GM23338 (cell line): ENCODE results near the gene UPF1. TPM values are rescaled to one million over a fixed set of nuclear protein-coding genes. Genes with fewer than 3 reads are reported as not detected.

Experiments
- ATAC-seq: fragments of 200-7000 bp; cut with Tn5 transposase; 3 replicates; pipeline ENCODE4 v1.9.1; 2020
- DNase-seq: peaks from one replicate; pipeline ENCODE4 v3.0.0-alpha.2; 2015; ENCODE audit warnings: low spot score
- H2AFZ ChIP-seq: fragments of 200-600 bp; sonication (generic); 2 replicates; pipeline ENCODE4 v1.8.0; 2016; ENCODE audit warnings: antibody characterized with exemption, mild to moderate bottlenecking, moderate library complexity
- H3F3A ChIP-seq: fragments of 200-600 bp; sonication (generic); replicated peaks from 2 replicates; pipeline ENCODE4 v1.8.0; 2017; ENCODE audit warnings: antibody characterized with exemption, mixed run types, low read depth
- H3K27ac ChIP-seq: fragments of 200-600 bp; sonication (generic); 2 replicates; pipeline ENCODE4 v1.6.1; 2016; ENCODE audit warnings: low read depth
- H3K27me3 ChIP-seq: fragments of 200-600 bp; sonication (generic); 2 replicates; pipeline ENCODE4 v1.8.0; 2016; ENCODE audit warnings: mild to moderate bottlenecking, mixed run types, moderate library complexity; ENCODE audit not compliant: insufficient read depth
- H3K36me3 ChIP-seq: fragments of 200-600 bp; sonication (generic); 2 replicates; pipeline ENCODE4 v1.8.0; 2016; ENCODE audit warnings: mild to moderate bottlenecking; ENCODE audit not compliant: insufficient read depth
- H3K4me1 ChIP-seq: fragments of 200-600 bp; sonication (generic); 2 replicates; pipeline ENCODE4 v1.8.0; 2016; ENCODE audit warnings: mild to moderate bottlenecking, moderate library complexity; ENCODE audit not compliant: insufficient read depth
- H3K4me2 ChIP-seq: fragments of 200-600 bp; sonication (generic); 2 replicates; pipeline ENCODE4 v1.7.1; 2017; ENCODE audit warnings: mixed run types
- H3K4me3 ChIP-seq: fragments of 200-600 bp; sonication (generic); 2 replicates; pipeline ENCODE4 v1.6.1; 2016; ENCODE audit warnings: mixed run types
- H3K79me2 ChIP-seq: fragments of 200-600 bp; sonication (generic); replicated peaks from 2 replicates; pipeline ENCODE4 v1.8.0; 2017; ENCODE audit warnings: mild to moderate bottlenecking; ENCODE audit not compliant: insufficient read depth
- H3K9me2 ChIP-seq: fragments of 200-600 bp; sonication (generic); 2 replicates; pipeline ENCODE4 v1.8.0; 2017; ENCODE audit not compliant: insufficient read depth
- H4K20me1 ChIP-seq: fragments of 200-600 bp; sonication (generic); replicated peaks from 2 replicates; pipeline ENCODE4 v1.8.0; 2017; ENCODE audit warnings: mild to moderate bottlenecking; ENCODE audit not compliant: insufficient read depth
- H3K27ac Mint-ChIP-seq: 2 replicates; pipeline ENCODE4 v1.8.0; 2020; ENCODE audit warnings: inconsistent platforms, mild to moderate bottlenecking, moderate library complexity, mixed read lengths
- H3K27me3 Mint-ChIP-seq: 3 replicates; pipeline ENCODE4 v1.8.0; 2022; ENCODE audit warnings: low read depth, mild to moderate bottlenecking, moderate library complexity, mixed read lengths, inconsistent platforms; ENCODE audit not compliant: insufficient read depth, poor library complexity
- H3K36me3 Mint-ChIP-seq: 3 replicates; pipeline ENCODE4 v1.8.0; 2021; ENCODE audit warnings: low read depth, mild to moderate bottlenecking, inconsistent platforms, moderate library complexity, mixed read lengths
- H3K4me1 Mint-ChIP-seq: 3 replicates; pipeline ENCODE4 v1.8.0; 2020; ENCODE audit warnings: mild to moderate bottlenecking, inconsistent platforms, mixed read lengths
- H3K4me3 Mint-ChIP-seq: 3 replicates; pipeline ENCODE4 v1.8.0; 2021; ENCODE audit warnings: moderate library complexity, mild to moderate bottlenecking, inconsistent platforms, mixed read lengths
- H3K9me3 Mint-ChIP-seq: 3 replicates; pipeline ENCODE4 v1.8.0; 2020; ENCODE audit warnings: moderate library complexity, mild to moderate bottlenecking, inconsistent platforms, mixed read lengths
- JUNB ChIP-seq: IDR thresholded peaks from one replicate; pipeline ENCODE4 v1.6.1; 2016; ENCODE audit warnings: antibody characterized with exemption; ENCODE audit not compliant: unreplicated experiment
- NANOG ChIP-seq: IDR thresholded peaks from 2 replicates; pipeline ENCODE4 v1.6.1; 2016; ENCODE audit warnings: antibody characterized with exemption, borderline replicate concordance
- POLR2AphosphoS5 ChIP-seq: IDR thresholded peaks from 2 replicates; pipeline ENCODE4 v1.6.1; 2016; ENCODE audit warnings: antibody characterized with exemption, low read depth
- ZNF114 ChIP-seq: fragments of 250-450 bp; sonication (Bioruptor Pico); IDR thresholded peaks from 2 replicates; pipeline ENCODE4 v1.5.0; 2020; ENCODE audit warnings: mild to moderate bottlenecking, moderate library complexity
- polyA plus RNA-seq: library from polyadenylated mRNA; unstranded; fragments of >200 nt; fragmentation: Nextera tagmentation; extraction: Ambion mirVana; gene quantifications from 2 replicates; pipeline ENCODE4 v1.2.1, GENCODE V29; 2016
- total RNA-seq: library from RNA; depleted of rRNA; stranded (reverse); fragments of >200 nt; shearing (Covaris generic); gene quantifications from 2 replicates; pipeline ENCODE4 v1.2.3, GENCODE V29; 2014
- TF ChIP-seq, protein P1 (sequence below), 2 experiments: fragments of 200-600 bp in 1 of 2; sonication (generic) in 1 of 2; conservative IDR thresholded peaks; 2 replicates each; pipeline versions ENCODE4 v1.5.1 to v1.6.1; 2016 to 2017; ENCODE audit warnings: antibody characterized with exemption in 2 of 2, low read depth in 2 of 2, mild to moderate bottlenecking in 2 of 2, moderate library complexity in 1 of 2
- TF ChIP-seq, protein P2 (sequence below): IDR thresholded peaks from one replicate; pipeline ENCODE4 v1.6.1; 2018; ENCODE audit warnings: antibody characterized with exemption; ENCODE audit not compliant: unreplicated experiment
- TF ChIP-seq, protein P3 (sequence below): IDR thresholded peaks from 2 replicates; pipeline ENCODE4 v1.6.1; 2016; ENCODE audit warnings: antibody characterized with exemption

Gene UPF1
- total and polyA plus RNA-seq, 2 experiments from 2014 or later, result 13.8 to 138 TPM

DNA sequence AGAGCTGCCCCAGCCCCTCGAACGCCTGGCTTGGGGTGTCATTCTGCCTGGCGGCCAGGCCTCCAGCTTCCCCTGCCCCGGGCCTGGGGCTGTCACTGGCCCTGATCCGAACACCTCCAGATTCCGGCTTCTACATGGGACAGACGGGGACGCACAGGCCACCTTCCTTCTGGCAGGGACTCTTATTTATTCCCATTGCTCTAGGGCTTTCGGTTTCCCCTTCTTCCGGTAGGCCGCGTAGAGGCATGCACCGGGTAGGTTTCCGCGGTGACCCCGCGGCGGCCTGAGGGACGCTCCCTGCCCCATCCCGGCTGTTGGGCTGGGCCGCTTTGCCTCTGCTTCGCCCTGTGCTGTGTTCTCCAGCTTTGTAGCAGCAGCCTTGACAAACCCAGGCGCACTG, 36.0 kb downstream of the UPF1 start (continued):
- TF ChIP-seq, protein P1, sequence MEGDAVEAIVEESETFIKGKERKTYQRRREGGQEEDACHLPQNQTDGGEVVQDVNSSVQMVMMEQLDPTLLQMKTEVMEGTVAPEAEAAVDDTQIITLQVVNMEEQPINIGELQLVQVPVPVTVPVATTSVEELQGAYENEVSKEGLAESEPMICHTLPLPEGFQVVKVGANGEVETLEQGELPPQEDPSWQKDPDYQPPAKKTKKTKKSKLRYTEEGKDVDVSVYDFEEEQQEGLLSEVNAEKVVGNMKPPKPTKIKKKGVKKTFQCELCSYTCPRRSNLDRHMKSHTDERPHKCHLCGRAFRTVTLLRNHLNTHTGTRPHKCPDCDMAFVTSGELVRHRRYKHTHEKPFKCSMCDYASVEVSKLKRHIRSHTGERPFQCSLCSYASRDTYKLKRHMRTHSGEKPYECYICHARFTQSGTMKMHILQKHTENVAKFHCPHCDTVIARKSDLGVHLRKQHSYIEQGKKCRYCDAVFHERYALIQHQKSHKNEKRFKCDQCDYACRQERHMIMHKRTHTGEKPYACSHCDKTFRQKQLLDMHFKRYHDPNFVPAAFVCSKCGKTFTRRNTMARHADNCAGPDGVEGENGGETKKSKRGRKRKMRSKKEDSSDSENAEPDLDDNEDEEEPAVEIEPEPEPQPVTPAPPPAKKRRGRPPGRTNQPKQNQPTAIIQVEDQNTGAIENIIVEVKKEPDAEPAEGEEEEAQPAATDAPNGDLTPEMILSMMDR (conservative IDR thresholded peaks at IDR 0.05; ENCODE audit: low read depth in 2 of 2), result no peak
- TF ChIP-seq ZNF114 (CRISPR knock-in tag) (no peak), JUNB (no peak), NANOG (no peak)
- TF ChIP-seq, protein P2, sequence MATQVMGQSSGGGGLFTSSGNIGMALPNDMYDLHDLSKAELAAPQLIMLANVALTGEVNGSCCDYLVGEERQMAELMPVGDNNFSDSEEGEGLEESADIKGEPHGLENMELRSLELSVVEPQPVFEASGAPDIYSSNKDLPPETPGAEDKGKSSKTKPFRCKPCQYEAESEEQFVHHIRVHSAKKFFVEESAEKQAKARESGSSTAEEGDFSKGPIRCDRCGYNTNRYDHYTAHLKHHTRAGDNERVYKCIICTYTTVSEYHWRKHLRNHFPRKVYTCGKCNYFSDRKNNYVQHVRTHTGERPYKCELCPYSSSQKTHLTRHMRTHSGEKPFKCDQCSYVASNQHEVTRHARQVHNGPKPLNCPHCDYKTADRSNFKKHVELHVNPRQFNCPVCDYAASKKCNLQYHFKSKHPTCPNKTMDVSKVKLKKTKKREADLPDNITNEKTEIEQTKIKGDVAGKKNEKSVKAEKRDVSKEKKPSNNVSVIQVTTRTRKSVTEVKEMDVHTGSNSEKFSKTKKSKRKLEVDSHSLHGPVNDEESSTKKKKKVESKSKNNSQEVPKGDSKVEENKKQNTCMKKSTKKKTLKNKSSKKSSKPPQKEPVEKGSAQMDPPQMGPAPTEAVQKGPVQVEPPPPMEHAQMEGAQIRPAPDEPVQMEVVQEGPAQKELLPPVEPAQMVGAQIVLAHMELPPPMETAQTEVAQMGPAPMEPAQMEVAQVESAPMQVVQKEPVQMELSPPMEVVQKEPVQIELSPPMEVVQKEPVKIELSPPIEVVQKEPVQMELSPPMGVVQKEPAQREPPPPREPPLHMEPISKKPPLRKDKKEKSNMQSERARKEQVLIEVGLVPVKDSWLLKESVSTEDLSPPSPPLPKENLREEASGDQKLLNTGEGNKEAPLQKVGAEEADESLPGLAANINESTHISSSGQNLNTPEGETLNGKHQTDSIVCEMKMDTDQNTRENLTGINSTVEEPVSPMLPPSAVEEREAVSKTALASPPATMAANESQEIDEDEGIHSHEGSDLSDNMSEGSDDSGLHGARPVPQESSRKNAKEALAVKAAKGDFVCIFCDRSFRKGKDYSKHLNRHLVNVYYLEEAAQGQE, result no peak

DNA sequence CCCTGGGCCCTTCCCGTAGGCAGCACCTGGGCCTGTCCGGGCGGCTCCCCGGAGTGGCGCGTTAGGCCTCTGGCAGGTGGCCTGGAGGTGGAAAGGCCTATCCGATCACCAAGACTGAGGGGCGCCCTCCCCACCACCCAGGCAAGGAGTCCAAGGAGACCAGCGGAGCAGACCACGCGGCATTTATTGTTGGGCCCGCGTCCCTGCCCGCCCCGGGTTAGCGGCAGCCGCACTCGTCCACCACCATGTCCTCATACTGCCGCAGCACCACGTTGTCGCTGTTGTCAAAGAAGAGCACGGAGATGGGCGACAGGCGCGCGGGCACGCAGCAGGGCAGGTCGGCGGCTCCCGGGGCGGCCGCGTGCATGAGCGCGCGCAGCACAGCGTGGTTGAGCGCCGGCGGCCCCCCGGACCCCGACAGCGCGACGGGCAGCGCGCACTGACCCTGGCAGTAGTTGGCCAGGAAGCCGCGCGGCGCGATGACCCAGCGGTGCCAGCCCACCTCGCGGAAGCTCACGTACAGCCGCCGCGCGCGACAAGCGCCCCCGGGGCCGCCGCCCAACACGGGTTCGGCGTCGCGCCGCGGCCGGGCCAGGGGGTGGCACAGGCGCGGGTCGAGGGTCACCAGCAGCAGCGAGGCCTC, 36.7 kb downstream of the UPF1 start:
- Mint-ChIP-seq H3K4me3 (0 out of 3 replicates have a peak overlapping the region, but pooled peaks have one; percentile 23), H3K27ac (no peak overlapping the region), H3K36me3 (peaks cover 33% of the 10 kb centered on the region), H3K9me3 (no peaks in the 10 kb centered on the region; the same call in 1 of the 3 replicates), H3K27me3 (peaks cover 25% of the 10 kb centered on the region), H3K4me1 (peaks cover 9% of the 10 kb centered on the region; the same call in 2 of the 3 replicates)
- Histone ChIP-seq H3K4me1 (peaks cover 5% of the 10 kb centered on the region; the same call in 1 of the 2 replicates), H3K36me3 (no peaks in the 10 kb centered on the region), H3K79me2 (no peaks in the 10 kb centered on the region), H3F3A (peaks cover 31% of the 10 kb centered on the region), H3K4me3 (peak overlapping the region; percentile 46; the same call in 1 of the 2 replicates), H3K4me2 (peak overlapping the region; percentile 65; the same call in 1 of the 2 replicates), H3K27me3 (peaks cover 33% of the 10 kb centered on the region), H3K9me2 (no peaks in the 10 kb centered on the region), H2AFZ (no peak overlapping the region), H3K27ac (no peak overlapping the region), H4K20me1 (peaks cover 14% of the 10 kb centered on the region)
- ATAC-seq, result peak; percentile 4
- peak; percentile 78 for DNase-seq
- TF ChIP-seq, protein P1 (conservative IDR thresholded peaks at IDR 0.05; ENCODE audit: low read depth in 2 of 2), result peak in 1 of 2 experiments; percentile 37; a peak in 2 of 4 replicates
- TF ChIP-seq JUNB, result no peak
- TF ChIP-seq, protein P3, sequence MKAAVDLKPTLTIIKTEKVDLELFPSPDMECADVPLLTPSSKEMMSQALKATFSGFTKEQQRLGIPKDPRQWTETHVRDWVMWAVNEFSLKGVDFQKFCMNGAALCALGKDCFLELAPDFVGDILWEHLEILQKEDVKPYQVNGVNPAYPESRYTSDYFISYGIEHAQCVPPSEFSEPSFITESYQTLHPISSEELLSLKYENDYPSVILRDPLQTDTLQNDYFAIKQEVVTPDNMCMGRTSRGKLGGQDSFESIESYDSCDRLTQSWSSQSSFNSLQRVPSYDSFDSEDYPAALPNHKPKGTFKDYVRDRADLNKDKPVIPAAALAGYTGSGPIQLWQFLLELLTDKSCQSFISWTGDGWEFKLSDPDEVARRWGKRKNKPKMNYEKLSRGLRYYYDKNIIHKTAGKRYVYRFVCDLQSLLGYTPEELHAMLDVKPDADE, result no peak
- TF ChIP-seq POLR2AphosphoS5, result peak; percentile 25; the same call in 1 of the 2 replicates
